K562 (cell line): ENCODE measurements around the gene UBR3. TPM values are rescaled to one million over a fixed set of nuclear protein-coding genes. Genes with fewer than 3 reads are reported as not detected.

Experiments used
- ELF2 ChIP-seq: fragments of 250-450 bp; sonication (Bioruptor Pico); IDR thresholded peaks from 2 replicates; pipeline ENCODE4 v1.5.0; 2021; ENCODE audit warnings: mild to moderate bottlenecking
- KHSRP ChIP-seq: fragments of 450-650 bp; IDR thresholded peaks from 2 replicates; pipeline ENCODE4 v1.6.1; 2017
- POLR2B ChIP-seq: fragments of 450-650 bp; IDR thresholded peaks from 2 replicates; pipeline ENCODE4 v1.6.1; 2018; ENCODE audit warnings: low read depth; ENCODE audit not compliant: partially characterized antibody
- RAD21 ChIP-seq, 2 experiments: fragments of 250-450 bp in 1 of 2; fragments of 450-650 bp in 1 of 2; sonication (Bioruptor Pico) in 1 of 2; formaldehyde crosslinking in 1 of 2; IDR thresholded peaks in 1 of 2; conservative IDR thresholded peaks in 1 of 2; 2 replicates each; pipeline versions ENCODE4 v1.4.0 to v1.8.0; 2020 to 2022; ENCODE audit warnings: mild to moderate bottlenecking in 2 of 2, moderate library complexity in 1 of 2
- SIN3A ChIP-seq, 2 experiments: fragments of 150-350 bp in 1 of 2; IDR thresholded peaks; 2 replicates each; pipeline ENCODE4 v1.6.1; 2011 to 2016; ENCODE audit warnings: borderline replicate concordance in 2 of 2, low read depth in 2 of 2, low read length in 2 of 2, mild to moderate bottlenecking in 2 of 2, moderate library complexity in 2 of 2; ENCODE audit not compliant: control insufficient read depth in 1 of 2
- SMARCE1 ChIP-seq: fragments of 450-650 bp; IDR thresholded peaks from 2 replicates; pipeline ENCODE4 v1.7.1; 2016; ENCODE audit warnings: mild to moderate bottlenecking
- ZNF316 ChIP-seq: fragments of 450-650 bp; IDR thresholded peaks from 2 replicates; pipeline ENCODE4 v1.6.1; 2016
- polyA plus RNA-seq, 8 experiments: library from polyadenylated mRNA; depleted of rRNA in 4 of 8; stranded (reverse) in 5 of 8; unstranded in 3 of 8; fragments of >200 nt; fragmentation: Nextera tagmentation in 2 of 8; fragmentation: Illumina TruSeq in 1 of 8; extraction: Ambion mirVana in 2 of 8; extraction: Trizol in 1 of 8; gene quantifications; 2 replicates each; pipeline versions ENCODE4 v1.2.1 to v1.2.3, GENCODE V29; 2011 to 2014; ENCODE audit warnings: inconsistent platforms in 1 of 8, missing spikeins in 1 of 8
- total RNA-seq, 7 experiments: library from RNA; depleted of rRNA in 6 of 7; stranded (reverse); fragments of >200 nt in 6 of 7; fragmentation: Illumina TruSeq in 2 of 7; extraction: Trizol in 2 of 7; gene quantifications; 2 replicates each; pipeline versions ENCODE4 v1.2.1 to v1.2.3, GENCODE V29; 2011 to 2021; ENCODE audit warnings: low replicate concordance in 1 of 7
- TF ChIP-seq, protein P1 (sequence below): sonication (generic); formaldehyde crosslinking; IDR thresholded peaks from 2 replicates; pipeline ENCODE4 v1.8.0; 2022; ENCODE audit warnings: mild to moderate bottlenecking, missing genetic modification reagents, borderline replicate concordance
- TF ChIP-seq, protein P2 (sequence below): fragments of 200-800 bp; sonication (Bioruptor generic); IDR thresholded peaks from 2 replicates; pipeline ENCODE4 v1.6.1; 2017; ENCODE audit warnings: missing genetic modification characterization, missing compliant biosample characterization
- TF ChIP-seq, protein P3 (sequence below): fragments of 200-400 bp; formaldehyde crosslinking; IDR thresholded peaks from 2 replicates; pipeline ENCODE4 v1.6.1; 2017; ENCODE audit warnings: mild to moderate bottlenecking, low read depth, low read length, moderate library complexity

Gene UBR3
- total and polyA plus RNA-seq, 9 of the 15 experiments (the other 6 are each of a cell fraction or from before 2014, with no cell fraction given) = 14.4 to 63.5 (median 40.4) TPM

DNA sequence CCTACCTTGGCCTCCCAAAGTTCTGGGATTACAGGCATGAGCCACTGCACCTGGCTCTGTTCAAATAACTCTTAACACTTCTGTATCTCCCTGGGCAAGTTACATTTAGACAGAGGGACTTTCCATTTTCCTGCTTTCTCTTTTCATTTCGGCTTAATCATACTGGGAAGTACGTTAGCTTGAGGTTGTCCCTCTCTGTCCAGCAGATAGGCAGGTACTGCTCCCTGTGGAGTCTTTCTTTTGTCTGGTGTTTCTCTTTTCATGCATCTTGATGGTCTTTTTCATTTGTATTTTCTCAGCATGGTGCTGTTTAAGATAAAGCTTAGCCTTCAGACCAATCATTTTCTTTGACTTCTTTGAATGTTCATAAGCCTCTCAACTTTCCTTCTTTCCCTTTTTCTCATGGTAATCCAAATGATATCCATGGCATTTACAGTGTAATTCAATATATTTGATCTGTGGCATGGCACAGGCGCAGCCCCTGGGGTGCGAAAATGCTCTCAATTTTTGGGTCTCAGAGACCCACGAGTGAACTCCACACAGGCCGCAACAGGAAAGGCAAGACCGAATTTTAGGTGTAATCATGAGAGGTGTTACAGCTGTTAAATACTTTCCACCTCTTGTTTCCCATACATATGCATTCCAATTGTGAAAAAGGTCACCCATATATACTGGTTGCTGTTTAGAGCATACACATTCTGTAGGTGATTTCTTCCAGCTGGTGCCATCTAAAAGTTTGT lies 250.7 kb downstream of the UBR3 start (continued):
- TF ChIP-seq, protein P1, sequence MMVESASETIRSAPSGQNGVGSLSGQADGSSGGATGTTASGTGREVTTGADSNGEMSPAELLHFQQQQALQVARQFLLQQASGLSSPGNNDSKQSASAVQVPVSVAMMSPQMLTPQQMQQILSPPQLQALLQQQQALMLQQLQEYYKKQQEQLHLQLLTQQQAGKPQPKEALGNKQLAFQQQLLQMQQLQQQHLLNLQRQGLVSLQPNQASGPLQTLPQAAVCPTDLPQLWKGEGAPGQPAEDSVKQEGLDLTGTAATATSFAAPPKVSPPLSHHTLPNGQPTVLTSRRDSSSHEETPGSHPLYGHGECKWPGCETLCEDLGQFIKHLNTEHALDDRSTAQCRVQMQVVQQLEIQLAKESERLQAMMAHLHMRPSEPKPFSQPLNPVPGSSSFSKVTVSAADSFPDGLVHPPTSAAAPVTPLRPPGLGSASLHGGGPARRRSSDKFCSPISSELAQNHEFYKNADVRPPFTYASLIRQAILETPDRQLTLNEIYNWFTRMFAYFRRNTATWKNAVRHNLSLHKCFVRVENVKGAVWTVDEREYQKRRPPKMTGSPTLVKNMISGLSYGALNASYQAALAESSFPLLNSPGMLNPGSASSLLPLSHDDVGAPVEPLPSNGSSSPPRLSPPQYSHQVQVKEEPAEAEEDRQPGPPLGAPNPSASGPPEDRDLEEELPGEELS = no peak
- TF ChIP-seq KHSRP = no peak
- TF ChIP-seq RAD21 (CRISPR knock-in tag; conservative IDR thresholded peaks at IDR 0.05 in 1 of 2, IDR thresholded peaks at IDR 0.05 in 1 of 2) = no peak
- TF ChIP-seq SMARCE1 = no peak
- no peak for TF ChIP-seq ZNF316
- TF ChIP-seq, protein P2, sequence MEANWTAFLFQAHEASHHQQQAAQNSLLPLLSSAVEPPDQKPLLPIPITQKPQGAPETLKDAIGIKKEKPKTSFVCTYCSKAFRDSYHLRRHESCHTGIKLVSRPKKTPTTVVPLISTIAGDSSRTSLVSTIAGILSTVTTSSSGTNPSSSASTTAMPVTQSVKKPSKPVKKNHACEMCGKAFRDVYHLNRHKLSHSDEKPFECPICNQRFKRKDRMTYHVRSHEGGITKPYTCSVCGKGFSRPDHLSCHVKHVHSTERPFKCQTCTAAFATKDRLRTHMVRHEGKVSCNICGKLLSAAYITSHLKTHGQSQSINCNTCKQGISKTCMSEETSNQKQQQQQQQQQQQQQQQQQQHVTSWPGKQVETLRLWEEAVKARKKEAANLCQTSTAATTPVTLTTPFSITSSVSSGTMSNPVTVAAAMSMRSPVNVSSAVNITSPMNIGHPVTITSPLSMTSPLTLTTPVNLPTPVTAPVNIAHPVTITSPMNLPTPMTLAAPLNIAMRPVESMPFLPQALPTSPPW (CRISPR knock-in tag) = no peak
- TF ChIP-seq, protein P3, sequence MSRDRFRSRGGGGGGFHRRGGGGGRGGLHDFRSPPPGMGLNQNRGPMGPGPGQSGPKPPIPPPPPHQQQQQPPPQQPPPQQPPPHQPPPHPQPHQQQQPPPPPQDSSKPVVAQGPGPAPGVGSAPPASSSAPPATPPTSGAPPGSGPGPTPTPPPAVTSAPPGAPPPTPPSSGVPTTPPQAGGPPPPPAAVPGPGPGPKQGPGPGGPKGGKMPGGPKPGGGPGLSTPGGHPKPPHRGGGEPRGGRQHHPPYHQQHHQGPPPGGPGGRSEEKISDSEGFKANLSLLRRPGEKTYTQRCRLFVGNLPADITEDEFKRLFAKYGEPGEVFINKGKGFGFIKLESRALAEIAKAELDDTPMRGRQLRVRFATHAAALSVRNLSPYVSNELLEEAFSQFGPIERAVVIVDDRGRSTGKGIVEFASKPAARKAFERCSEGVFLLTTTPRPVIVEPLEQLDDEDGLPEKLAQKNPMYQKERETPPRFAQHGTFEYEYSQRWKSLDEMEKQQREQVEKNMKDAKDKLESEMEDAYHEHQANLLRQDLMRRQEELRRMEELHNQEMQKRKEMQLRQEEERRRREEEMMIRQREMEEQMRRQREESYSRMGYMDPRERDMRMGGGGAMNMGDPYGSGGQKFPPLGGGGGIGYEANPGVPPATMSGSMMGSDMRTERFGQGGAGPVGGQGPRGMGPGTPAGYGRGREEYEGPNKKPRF = no peak
- no peak for TF ChIP-seq ELF2
- TF ChIP-seq SIN3A (IDR thresholded peaks at IDR 0.05; ENCODE audit: borderline replicate concordance in 2 of 2, control insufficient read depth in 1 of 2, low read depth in 2 of 2, low read length in 2 of 2) = no peak
- TF ChIP-seq POLR2B = no peak
